Measurements from ENCODE around the gene LCP2. TPM values are rescaled to one million over a fixed set of nuclear protein-coding genes. Genes with fewer than 3 reads are reported as not detected.

Gene LCP2
- total RNA-seq, 1 donor from 2014 or later = 254 TPM

DNA sequence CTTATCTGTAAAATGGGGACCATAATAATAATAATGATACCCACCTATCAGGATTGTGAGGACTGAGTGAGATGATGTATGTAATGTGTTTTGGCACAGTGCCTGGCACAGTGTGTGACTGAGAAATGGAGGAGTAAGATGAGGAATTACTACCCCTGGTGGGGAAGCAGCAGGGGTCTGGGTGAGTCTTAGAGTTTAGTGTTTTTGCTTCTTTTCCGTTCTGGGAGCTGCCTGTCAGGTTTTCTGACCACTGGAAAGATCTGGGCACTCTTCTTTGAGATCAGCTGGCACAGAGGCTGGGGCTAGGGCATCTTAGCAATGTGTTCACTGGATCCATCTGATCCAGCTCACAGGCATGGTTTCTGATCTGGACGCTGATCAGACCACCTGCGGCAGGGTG is 8.5 kb downstream of the LCP2 start:
- no peak for DNase-seq (ENCODE audit: low spot score)
- Mint-ChIP-seq H3K27ac (peak overlapping the region; percentile 91), H3K27me3 (ENCODE audit: low read depth) (no peaks in the 10 kb centered on the region), H3K9me3 (no peaks in the 10 kb centered on the region), H3K4me3 (ENCODE audit: low read depth) (peak overlapping the region; percentile 30), H3K36me3 (ENCODE audit: low read depth) (peaks cover 100% of the 10 kb centered on the region), H3K4me1 (ENCODE audit: low read depth) (peaks cover 93% of the 10 kb centered on the region)
- intact Hi-C loops (cut with micrococcal nuclease) = no loop called here

DNA sequence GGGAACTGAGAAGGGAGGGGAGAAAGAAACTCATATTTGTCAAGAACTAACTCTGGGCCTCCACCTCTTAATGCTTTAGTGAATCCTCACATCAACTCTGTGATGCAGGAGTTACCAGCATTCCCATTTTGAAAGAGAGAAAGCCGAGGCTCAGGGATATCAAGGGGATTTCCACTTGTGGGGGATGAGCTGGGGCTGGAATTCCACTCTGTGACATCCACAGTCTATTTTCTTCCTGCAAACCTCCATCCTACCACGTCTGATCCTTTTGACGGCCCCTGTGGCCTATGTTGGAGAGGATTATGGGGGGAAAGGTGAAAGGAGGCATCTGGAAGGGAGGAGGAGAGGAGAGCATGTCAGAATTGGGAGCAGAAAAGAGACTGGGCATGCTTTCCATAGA is 9.0 kb downstream of the LCP2 start:
- no peak for DNase-seq (ENCODE audit: low spot score)
- Mint-ChIP-seq H3K27me3 (ENCODE audit: low read depth) (no peaks in the 10 kb centered on the region), H3K4me1 (ENCODE audit: low read depth) (peaks cover 93% of the 10 kb centered on the region), H3K27ac (peak overlapping the region; percentile 91), H3K4me3 (ENCODE audit: low read depth) (peak overlapping the region; percentile 47), H3K36me3 (ENCODE audit: low read depth) (peaks cover 100% of the 10 kb centered on the region), H3K9me3 (no peaks in the 10 kb centered on the region)
- intact Hi-C loops (cut with micrococcal nuclease) = no loop called here

DNA sequence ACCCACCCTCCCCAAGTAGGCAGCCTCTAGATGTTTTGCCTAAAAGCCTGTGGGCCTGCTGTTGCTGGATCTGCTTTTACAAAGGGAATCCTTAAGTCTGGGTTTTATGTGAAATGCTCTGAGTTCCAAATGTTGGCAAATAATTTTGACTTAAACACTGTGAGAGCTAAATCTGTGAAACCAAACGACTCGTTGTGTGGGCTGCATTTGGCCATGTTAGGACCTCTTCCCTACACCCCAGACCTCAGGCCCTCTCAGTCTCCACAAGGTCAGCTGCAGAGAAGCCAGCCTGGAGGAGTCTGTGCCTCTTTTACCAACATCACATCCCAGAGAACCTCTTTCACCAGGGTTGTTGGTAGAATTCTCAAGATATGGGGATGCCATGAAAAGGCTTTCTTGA is 9.4 kb downstream of the LCP2 start:
- H3K36me3 Mint-ChIP-seq (ENCODE audit: low read depth) = peaks cover 100% of the 10 kb centered on the region

DNA sequence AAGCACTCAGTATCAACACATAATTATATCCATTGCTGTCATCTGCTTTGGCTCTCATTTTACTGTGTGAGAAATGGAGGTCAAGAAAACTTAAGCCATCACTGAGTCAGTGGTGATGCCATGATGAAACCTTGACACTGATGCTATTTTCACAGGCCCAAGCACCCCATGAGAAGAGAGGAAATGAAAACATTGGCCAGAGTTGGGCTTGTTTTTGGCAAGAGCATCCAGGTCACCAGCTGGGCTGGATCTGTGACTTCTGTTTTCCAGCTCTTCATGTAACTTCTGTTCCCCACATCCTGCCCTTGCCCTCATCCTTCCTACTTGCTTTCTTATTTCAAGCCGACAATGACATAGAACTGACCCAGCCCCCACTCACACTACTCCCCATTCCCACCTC is 10.0 kb downstream of the LCP2 start:
- peak overlapping the region; percentile 91 for H3K27ac Mint-ChIP-seq
- H3K36me3 Mint-ChIP-seq (ENCODE audit: low read depth) = peaks cover 100% of the 10 kb centered on the region
- intact Hi-C loops (cut with micrococcal nuclease) = no loop called here
- H3K4me3 Mint-ChIP-seq (ENCODE audit: low read depth) = peak overlapping the region; percentile 26
- H3K27me3 Mint-ChIP-seq (ENCODE audit: low read depth) = no peaks in the 10 kb centered on the region
- H3K4me1 Mint-ChIP-seq (ENCODE audit: low read depth) = peaks cover 93% of the 10 kb centered on the region
- H3K9me3 Mint-ChIP-seq = no peaks in the 10 kb centered on the region
- DNase-seq (ENCODE audit: low spot score) = no peak

More for the DNA sequence above, 9.4 kb downstream of the LCP2 start:
- H3K4me1 Mint-ChIP-seq (ENCODE audit: low read depth) = peaks cover 93% of the 10 kb centered on the region
- no peaks in the 10 kb centered on the region for H3K9me3 Mint-ChIP-seq
- H3K27me3 Mint-ChIP-seq (ENCODE audit: low read depth) = no peaks in the 10 kb centered on the region
- DNase-seq (ENCODE audit: low spot score) = no peak
- peak overlapping the region; percentile 91 for H3K27ac Mint-ChIP-seq
- peak overlapping the region; percentile 47 for H3K4me3 Mint-ChIP-seq (ENCODE audit: low read depth)
- intact Hi-C loops (cut with micrococcal nuclease) = no loop called here

DNA sequence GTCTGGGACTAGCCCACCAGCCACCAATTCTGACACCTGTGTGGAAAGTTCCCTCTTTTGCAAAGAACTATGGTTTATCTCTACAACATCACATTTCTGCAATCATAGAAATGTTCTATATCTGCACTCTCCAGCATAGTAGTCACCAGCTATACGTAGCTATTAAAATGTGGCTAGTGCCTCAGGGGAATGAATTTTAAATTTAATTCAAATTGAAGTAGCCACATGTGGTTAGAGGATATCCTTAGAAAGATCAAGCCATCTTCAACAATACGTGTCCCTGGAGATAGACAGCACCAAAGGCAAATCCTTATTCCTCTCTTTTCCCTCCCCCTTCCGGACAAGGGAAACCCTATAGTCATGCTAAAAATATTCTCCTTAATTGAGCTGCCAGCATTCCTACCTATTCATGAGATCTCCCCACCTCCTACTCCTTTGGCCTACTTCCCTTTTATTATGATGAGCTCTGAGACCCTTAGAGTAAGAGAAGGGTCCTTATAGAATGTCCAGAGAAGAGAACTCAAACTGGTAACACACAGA is 11.1 kb downstream of the LCP2 start:
- H3K27ac Mint-ChIP-seq = peak overlapping the region; percentile 11
- intact Hi-C loops (cut with micrococcal nuclease) = no loop called here
- no peaks in the 10 kb centered on the region for H3K27me3 Mint-ChIP-seq (ENCODE audit: low read depth)
- H3K36me3 Mint-ChIP-seq (ENCODE audit: low read depth) = peaks cover 100% of the 10 kb centered on the region
- H3K4me3 Mint-ChIP-seq (ENCODE audit: low read depth) = no peak overlapping the region
- H3K9me3 Mint-ChIP-seq = no peaks in the 10 kb centered on the region
- DNase-seq (ENCODE audit: low spot score) = no peak
- H3K4me1 Mint-ChIP-seq (ENCODE audit: low read depth) = peaks cover 93% of the 10 kb centered on the region

DNA sequence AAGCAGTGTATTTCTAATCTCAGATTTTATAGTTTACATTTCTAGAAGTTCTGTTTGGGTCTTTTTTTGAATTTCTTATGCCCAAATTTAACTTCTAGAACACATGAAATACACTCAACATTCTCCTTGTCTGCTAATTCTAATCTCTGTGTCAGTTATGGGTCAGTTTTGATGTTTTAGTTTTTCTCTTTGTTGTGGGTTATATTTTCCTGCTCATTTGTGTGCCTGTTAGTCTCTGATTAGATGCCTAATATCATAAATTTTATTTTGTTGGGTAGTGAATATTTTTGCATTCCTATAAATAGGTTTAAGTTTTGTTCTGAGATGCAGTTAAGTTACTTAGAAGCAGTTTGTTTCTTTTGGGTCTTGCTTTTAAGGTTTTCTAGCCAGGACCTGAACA is 12.4 kb downstream of the LCP2 start:
- no peaks in the 10 kb centered on the region for H3K9me3 Mint-ChIP-seq
- peaks cover 89% of the 10 kb centered on the region for H3K4me1 Mint-ChIP-seq (ENCODE audit: low read depth)
- H3K27ac Mint-ChIP-seq = peak overlapping the region; percentile 67
- DNase-seq (ENCODE audit: low spot score) = no peak
- H3K27me3 Mint-ChIP-seq (ENCODE audit: low read depth) = no peaks in the 10 kb centered on the region
- H3K4me3 Mint-ChIP-seq (ENCODE audit: low read depth) = peak overlapping the region; percentile 13
- intact Hi-C loops (cut with micrococcal nuclease) = no loop called here
- peaks cover 97% of the 10 kb centered on the region for H3K36me3 Mint-ChIP-seq (ENCODE audit: low read depth)

DNA sequence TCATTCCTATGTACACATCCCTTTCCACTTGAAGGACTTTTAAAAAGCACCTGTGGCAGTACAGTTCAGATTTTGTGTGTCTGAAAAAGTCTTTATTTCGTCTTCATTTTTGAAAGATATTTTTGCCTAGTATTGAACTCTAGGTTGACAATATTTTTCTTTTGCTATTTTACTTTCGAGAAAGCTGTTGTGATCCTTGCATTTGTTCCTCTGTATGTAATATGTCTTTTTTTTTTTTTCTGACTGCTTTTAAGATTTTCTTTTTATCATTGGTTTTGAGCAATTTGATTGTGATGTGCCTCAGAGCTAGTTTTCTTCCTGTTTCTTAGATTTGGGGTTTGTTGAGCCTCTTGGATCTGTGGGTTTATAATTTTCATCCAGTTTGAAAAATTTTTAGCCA is 13.3 kb downstream of the LCP2 start:
- Mint-ChIP-seq H3K9me3 (no peaks in the 10 kb centered on the region), H3K27ac (peak overlapping the region; percentile 80), H3K27me3 (ENCODE audit: low read depth) (no peaks in the 10 kb centered on the region), H3K36me3 (ENCODE audit: low read depth) (peaks cover 96% of the 10 kb centered on the region), H3K4me3 (ENCODE audit: low read depth) (no peak overlapping the region), H3K4me1 (ENCODE audit: low read depth) (peaks cover 89% of the 10 kb centered on the region)
- intact Hi-C loops (cut with micrococcal nuclease) = no loop called here
- no peak for DNase-seq (ENCODE audit: low spot score)

DNA sequence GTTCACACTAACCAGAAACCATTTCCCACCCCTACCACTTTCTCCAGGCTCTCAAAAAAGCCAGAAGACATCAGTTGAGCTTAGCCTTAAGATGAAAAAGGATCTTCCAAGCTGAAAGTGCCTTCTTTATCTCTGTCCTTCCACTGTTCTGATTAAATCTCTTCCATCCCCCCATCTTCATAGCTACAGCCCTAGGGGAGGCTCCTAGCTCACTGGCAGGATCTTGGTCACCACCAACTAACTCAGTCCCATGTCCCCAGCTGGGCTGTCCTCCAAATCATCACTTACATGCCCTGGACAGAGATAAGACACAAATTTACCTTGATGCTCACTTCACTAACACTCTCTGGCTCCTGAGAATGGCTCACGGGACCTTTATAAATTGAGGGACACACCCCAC is 14.3 kb downstream of the LCP2 start:
- H3K4me1 Mint-ChIP-seq (ENCODE audit: low read depth) = peaks cover 87% of the 10 kb centered on the region
- intact Hi-C loops (cut with micrococcal nuclease) = no loop called here
- H3K4me3 Mint-ChIP-seq (ENCODE audit: low read depth) = peak overlapping the region; percentile 38
- no peak for DNase-seq (ENCODE audit: low spot score)
- H3K9me3 Mint-ChIP-seq = no peaks in the 10 kb centered on the region
- H3K36me3 Mint-ChIP-seq (ENCODE audit: low read depth) = peaks cover 88% of the 10 kb centered on the region
- peak overlapping the region; percentile 80 for H3K27ac Mint-ChIP-seq
- H3K27me3 Mint-ChIP-seq (ENCODE audit: low read depth) = no peaks in the 10 kb centered on the region

DNA sequence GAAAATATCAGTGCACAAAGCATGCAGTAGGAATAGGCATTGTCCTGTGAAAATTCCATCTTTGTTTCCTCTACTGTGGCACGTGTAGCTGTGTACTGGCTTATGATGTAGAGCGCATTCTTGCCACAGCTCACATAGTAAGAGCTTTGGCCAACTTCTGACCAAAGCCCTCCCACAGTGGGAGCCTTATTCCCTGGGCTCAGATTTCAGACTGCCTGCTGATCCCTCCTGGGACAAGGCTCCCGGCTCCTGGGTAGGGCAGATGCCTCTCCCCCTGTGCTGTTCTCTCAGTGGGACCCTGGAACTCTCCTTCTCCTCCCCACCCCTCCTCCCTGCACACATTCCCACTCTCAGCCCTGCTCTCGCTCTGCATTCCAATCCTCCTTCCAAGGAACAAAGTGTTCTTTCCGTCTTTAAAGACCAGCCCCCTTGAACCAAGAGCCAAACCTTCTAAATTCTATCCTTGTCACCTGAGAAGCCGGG is 17.5 kb downstream of the LCP2 start:
- peaks cover 84% of the 10 kb centered on the region for H3K4me1 Mint-ChIP-seq (ENCODE audit: low read depth)
- intact Hi-C loops (cut with micrococcal nuclease) = no loop called here
- no peaks in the 10 kb centered on the region for H3K27me3 Mint-ChIP-seq (ENCODE audit: low read depth)
- peak overlapping the region; percentile 57 for H3K4me3 Mint-ChIP-seq (ENCODE audit: low read depth)
- DNase-seq (ENCODE audit: low spot score) = no peak
- no peaks in the 10 kb centered on the region for H3K9me3 Mint-ChIP-seq
- H3K27ac Mint-ChIP-seq = peak overlapping the region; percentile 98
- peaks cover 85% of the 10 kb centered on the region for H3K36me3 Mint-ChIP-seq (ENCODE audit: low read depth)

DNA sequence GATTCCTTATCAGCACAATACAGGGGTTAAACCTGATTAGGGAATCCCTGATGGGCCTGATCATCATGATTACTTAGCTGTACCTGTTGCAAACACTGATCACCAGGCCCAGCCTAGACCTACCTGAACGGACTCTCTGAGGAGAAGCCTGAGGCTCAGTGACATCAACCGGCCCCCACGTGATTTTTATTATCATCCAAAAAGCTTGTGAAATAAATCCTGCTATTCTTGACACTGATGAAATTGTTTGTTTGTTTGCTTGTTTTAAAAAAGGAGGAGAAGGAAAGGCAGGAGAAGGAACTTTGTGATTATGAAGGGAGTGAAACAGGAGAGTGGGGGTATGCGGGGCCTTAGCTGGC is 18.1 kb downstream of the LCP2 start:
- Mint-ChIP-seq H3K4me1 (ENCODE audit: low read depth) (peaks cover 84% of the 10 kb centered on the region), H3K9me3 (no peaks in the 10 kb centered on the region), H3K36me3 (ENCODE audit: low read depth) (peaks cover 85% of the 10 kb centered on the region), H3K27ac (peak overlapping the region; percentile 98), H3K27me3 (ENCODE audit: low read depth) (no peaks in the 10 kb centered on the region), H3K4me3 (ENCODE audit: low read depth) (peak overlapping the region; percentile 57)
- intact Hi-C loops (cut with micrococcal nuclease) = loop anchor here (1.0 to 10.0 kb wide), 6 partner anchors 11 to 1105 kb away; partner anchors contain the start of genes LCP2 and NPM1
- DNase-seq (ENCODE audit: low spot score) = no peak

DNA sequence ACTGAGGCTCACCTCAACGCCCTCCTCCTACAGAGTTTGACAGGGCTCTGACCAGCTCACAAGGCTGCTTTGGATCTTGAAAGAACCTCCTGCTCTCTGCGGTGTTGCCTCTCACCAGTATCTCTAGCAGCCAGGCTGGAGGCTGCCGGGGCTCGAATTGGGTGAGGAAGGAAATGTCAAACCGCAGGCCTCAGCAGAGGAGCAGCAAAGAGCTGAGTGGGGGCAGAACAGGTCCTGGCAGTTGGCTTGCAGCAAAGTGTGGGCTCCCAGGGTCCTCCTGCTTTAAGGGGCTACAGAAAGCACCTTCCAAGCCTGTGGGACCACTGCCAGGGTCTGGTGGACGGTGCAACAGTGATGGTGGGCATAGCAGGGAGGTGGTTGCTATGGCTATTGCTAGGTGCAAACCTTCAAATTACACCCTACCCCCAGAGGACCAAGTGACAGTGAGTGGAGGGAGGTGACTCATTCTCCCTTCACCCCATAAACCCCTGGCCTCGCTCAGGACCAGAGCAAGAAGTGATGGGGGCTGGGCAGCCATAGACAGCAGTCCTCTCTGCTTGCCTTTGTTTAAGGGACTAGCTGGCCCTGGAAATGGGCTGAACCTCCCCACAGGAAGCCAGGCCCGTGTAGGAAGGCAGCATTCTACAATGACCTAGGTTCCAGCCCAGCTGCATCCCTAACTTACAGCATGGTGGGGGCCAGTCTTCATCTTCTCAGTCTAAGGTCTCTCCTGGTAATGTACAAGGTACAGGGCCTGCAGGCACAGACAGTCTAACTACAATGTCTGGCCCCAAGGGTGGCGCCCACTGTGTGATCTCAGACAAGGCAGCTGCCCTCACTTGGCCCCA is 18.7 kb downstream of the LCP2 start:
- Mint-ChIP-seq H3K9me3 (no peaks in the 10 kb centered on the region), H3K36me3 (ENCODE audit: low read depth) (peaks cover 85% of the 10 kb centered on the region), H3K27ac (peak overlapping the region; percentile 98), H3K4me3 (ENCODE audit: low read depth) (peak overlapping the region; percentile 63), H3K4me1 (ENCODE audit: low read depth) (peaks cover 86% of the 10 kb centered on the region), H3K27me3 (ENCODE audit: low read depth) (no peaks in the 10 kb centered on the region)
- intact Hi-C loops (cut with micrococcal nuclease) = loop anchor here (1.0 to 10.0 kb wide), 7 partner anchors 11 to 1106 kb away; partner anchors contain the start of genes LCP2 and NPM1
- DNase-seq (ENCODE audit: low spot score) = peak; percentile 90

DNA sequence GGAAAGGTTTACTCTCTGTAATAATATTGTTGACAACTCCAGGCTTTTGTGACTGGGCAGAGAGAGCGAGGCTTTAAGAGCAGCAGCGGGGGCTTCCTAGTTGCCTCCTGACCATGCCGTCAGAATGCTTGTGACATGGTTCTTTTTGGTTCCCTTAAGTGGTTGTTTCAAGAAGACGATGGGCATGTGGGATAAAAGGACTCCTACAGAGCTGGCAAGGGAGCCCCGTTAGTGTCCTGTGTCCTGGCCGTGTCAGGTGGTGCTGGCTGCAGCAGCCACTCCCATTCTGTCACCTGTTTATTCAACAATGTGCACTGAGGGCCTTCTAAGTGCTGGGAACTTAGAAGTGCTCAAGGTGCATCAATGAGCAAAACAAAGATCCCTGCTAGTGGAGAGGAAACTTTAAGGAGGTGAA is 19.7 kb downstream of the LCP2 start:
- intact Hi-C loops (cut with micrococcal nuclease) = loop anchor here (1.0 to 10.0 kb wide), 3 partner anchors 13 to 1107 kb away; partner anchors contain the start of gene NPM1
- Mint-ChIP-seq H3K4me1 (ENCODE audit: low read depth) (peaks cover 85% of the 10 kb centered on the region), H3K9me3 (no peaks in the 10 kb centered on the region), H3K36me3 (ENCODE audit: low read depth) (peaks cover 85% of the 10 kb centered on the region), H3K4me3 (ENCODE audit: low read depth) (peak overlapping the region; percentile 72), H3K27ac (peak overlapping the region; percentile 91), H3K27me3 (ENCODE audit: low read depth) (no peaks in the 10 kb centered on the region)
- no peak for DNase-seq (ENCODE audit: low spot score)

DNA sequence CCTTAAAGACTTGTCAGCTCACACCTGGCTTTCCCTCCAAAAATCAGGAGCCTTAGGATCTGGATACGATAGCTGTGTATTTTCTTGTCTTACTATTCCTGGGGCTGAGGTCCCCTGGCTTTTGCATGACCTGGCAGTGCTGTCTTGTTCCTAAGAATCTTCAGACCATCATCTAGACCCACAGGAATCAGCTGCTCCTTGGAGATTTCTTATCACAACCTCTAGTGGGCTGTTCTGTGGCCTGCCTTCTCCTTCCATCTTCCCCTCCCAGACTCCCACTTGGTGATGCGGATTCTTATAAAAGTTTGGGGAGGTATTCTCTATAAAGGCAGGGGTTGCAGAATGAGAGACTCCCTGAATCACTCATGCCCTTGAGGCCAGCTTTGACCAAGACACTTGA is 21.4 kb downstream of the LCP2 start:
- no peak for DNase-seq (ENCODE audit: low spot score)
- H3K9me3 Mint-ChIP-seq = no peaks in the 10 kb centered on the region
- peaks cover 84% of the 10 kb centered on the region for H3K36me3 Mint-ChIP-seq (ENCODE audit: low read depth)
- intact Hi-C loops (cut with micrococcal nuclease) = loop anchor here (10.0 kb wide), 1 partner anchor 1109 kb away; the partner anchor contains the start of gene NPM1
- no peaks in the 10 kb centered on the region for H3K27me3 Mint-ChIP-seq (ENCODE audit: low read depth)
- peak overlapping the region; percentile 91 for H3K27ac Mint-ChIP-seq
- H3K4me1 Mint-ChIP-seq (ENCODE audit: low read depth) = peaks cover 81% of the 10 kb centered on the region
- peak overlapping the region; percentile 62 for H3K4me3 Mint-ChIP-seq (ENCODE audit: low read depth)

Data from activated T-helper 2 cell treated with anti-CD3 and anti-CD28 coated beads, Interferon-gamma antibody, Interleukin-2, Interleukin-4, amounts not matched to agents 10 μg/mL and 5 μg/mL and 100 μg/mL, durations not matched to agents 14 hours and 24 hours and 36 hours (primary cell).